Liver (tissue), 3 donors: ENCODE measurements around the gene KRTAP5-2.

Source experiments
- CTCF ChIP-seq: fragments of 150-350 bp; IDR thresholded peaks from 2 replicates; pipeline ENCODE4 v1.5.1; 2017; ENCODE audit warnings: improper control_type of control experiment, low read depth, low read length; ENCODE audit not compliant: missing input control
- JUND ChIP-seq, 2 donors: IDR thresholded peaks; 2 replicates each; pipeline ENCODE4 v1.6.1; 2016; ENCODE audit warnings: antibody characterized with exemption in 2 of 2
- MAX ChIP-seq: IDR thresholded peaks from 2 replicates; pipeline ENCODE4 v1.6.1; 2016; ENCODE audit warnings: antibody characterized with exemption
- RAD21 ChIP-seq, 2 donors: IDR thresholded peaks; 2 replicates each; pipeline ENCODE4 v1.6.1; 2016; ENCODE audit warnings: antibody characterized with exemption in 2 of 2, mild to moderate bottlenecking in 2 of 2
- donor health status: healthy.
- donor health status: healthy.

- no peak for TF ChIP-seq CTCF
- TF ChIP-seq JUND (IDR thresholded peaks at IDR 0.05) = no peak
- no peak for TF ChIP-seq MAX
- no peak for TF ChIP-seq RAD21 (IDR thresholded peaks at IDR 0.05)
These were observed 26.5 kb upstream of the KRTAP5-2 start for GRCh38 chr11:1624621-1625020.
